ENCODE data around the gene ELMOD3.
"Not testable (repeated sequence)": the region's sequence is repeated elsewhere in the genome, so short reads cannot be mapped to it uniquely, and the experiment has no call there.

Gene ELMOD3

DNA sequence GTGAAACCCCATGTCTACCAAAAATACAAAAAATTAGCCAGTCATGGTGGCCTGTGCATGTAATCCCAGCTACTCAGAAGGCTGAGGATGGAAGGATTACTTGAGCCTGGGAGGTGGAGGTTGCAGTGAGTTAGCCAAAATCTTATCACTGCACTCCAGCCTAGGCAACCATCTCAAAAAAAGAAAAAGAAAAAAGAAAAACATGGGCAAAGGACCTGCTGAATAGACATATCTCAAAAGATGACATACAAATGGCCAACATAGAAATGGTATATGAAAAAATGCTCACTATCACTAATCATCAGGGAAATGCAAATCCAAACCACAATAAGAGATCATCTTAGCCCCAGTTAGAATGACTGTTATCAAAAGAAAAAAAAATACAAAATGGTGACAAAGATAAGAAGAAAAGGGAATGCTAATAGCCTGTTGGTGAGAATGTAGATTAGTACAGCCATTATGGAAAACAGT lies 25.4 kb upstream of the ELMOD3 start:
- Histone ChIP-seq H3K4me1 (ENCODE audit: control extremely low read depth in 1 of 4, control insufficient read depth in 4 of 4, insufficient read depth in 4 of 4, low read length in 3 of 4) (peaks cover 13 to 44% (median 37%) of the 10 kb centered on the region in 4 experiments), H3K9me3 (ENCODE audit: control extremely low read depth in 1 of 5, control insufficient read depth in 4 of 5, insufficient read depth in 2 of 5, low read depth in 1 of 5, low read length in 4 of 5) (no peaks in the 10 kb centered on the region), H3K27ac (ENCODE audit: insufficient read depth in 1 of 2, low read depth in 1 of 2, low read length in 2 of 2, poor library complexity in 1 of 2, severe bottlenecking in 2 of 2) (peak overlapping the region in 1 of 2 experiments; percentile 99), H3K4me3 (ENCODE audit: control insufficient read depth in 1 of 7, extremely low read depth in 1 of 7, insufficient read depth in 4 of 7, low read depth in 2 of 7, low read length in 6 of 7) (peak overlapping the region in 3 of 7 experiments; percentile 84 to 97 (median 96)), H3K27me3 (replicated peaks in 2 of 5; ENCODE audit: control insufficient read depth in 4 of 5, insufficient read depth in 5 of 5, low read length in 4 of 5) (no peaks in the 10 kb centered on the region), H3K36me3 (ENCODE audit: control insufficient read depth in 4 of 4, insufficient read depth in 4 of 4, low read length in 3 of 4) (peaks cover 0 to 21% (median 10%) of the 10 kb centered on the region in 4 experiments)
- peak in 2 of 3 donors; percentile 46 to 56 for DNase-seq
- CTCF ChIA-PET: no interaction called here
- POLR2A ChIA-PET: no interaction called here

DNA sequence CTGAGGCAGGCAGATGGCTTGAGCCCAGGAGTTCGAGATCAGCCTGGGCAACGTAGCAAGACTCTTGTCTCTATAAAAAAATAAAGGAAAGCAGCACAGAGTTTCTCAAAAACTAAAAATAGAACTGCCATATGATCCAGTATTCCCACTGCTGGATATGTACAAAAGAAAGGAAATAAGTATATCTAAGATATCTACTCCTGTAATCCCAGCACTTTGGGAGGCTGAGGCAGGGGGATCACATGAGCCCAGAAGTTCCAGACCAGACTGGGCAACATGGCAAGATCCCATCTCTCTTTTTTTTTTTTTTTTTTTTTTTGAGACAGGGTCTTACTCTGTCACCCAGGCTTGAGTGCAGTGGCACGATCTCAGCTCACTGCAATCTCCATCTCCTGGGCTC lies 24.9 kb upstream of the ELMOD3 start:
- Histone ChIP-seq H3K4me1 (ENCODE audit: control extremely low read depth in 1 of 4, control insufficient read depth in 4 of 4, insufficient read depth in 4 of 4, low read length in 3 of 4) (peaks cover 13 to 41% (median 34%) of the 10 kb centered on the region in 4 experiments), H3K36me3 (ENCODE audit: control insufficient read depth in 4 of 4, insufficient read depth in 4 of 4, low read length in 3 of 4) (peaks cover 0 to 16% (median 5%) of the 10 kb centered on the region in 4 experiments)
- POLR2A ChIA-PET; CTCF ChIA-PET; H3K27me3 ChIP-seq (replicated peaks in 2 of 5; ENCODE audit: control insufficient read depth in 4 of 5, insufficient read depth in 5 of 5, low read length in 4 of 5); DNase-seq; H3K4me3 ChIP-seq (ENCODE audit: control insufficient read depth in 1 of 7, extremely low read depth in 1 of 7, insufficient read depth in 4 of 7, low read depth in 2 of 7, low read length in 6 of 7); H3K9me3 ChIP-seq (ENCODE audit: control extremely low read depth in 1 of 5, control insufficient read depth in 4 of 5, insufficient read depth in 2 of 5, low read depth in 1 of 5, low read length in 4 of 5); H3K27ac ChIP-seq (ENCODE audit: insufficient read depth in 1 of 2, low read depth in 1 of 2, low read length in 2 of 2, poor library complexity in 1 of 2, severe bottlenecking in 2 of 2): not testable (repeated sequence)
- WGBS (ENCODE audit: insufficient coverage): 100% methylated on average over 2 of the region's 3 CpGs

DNA sequence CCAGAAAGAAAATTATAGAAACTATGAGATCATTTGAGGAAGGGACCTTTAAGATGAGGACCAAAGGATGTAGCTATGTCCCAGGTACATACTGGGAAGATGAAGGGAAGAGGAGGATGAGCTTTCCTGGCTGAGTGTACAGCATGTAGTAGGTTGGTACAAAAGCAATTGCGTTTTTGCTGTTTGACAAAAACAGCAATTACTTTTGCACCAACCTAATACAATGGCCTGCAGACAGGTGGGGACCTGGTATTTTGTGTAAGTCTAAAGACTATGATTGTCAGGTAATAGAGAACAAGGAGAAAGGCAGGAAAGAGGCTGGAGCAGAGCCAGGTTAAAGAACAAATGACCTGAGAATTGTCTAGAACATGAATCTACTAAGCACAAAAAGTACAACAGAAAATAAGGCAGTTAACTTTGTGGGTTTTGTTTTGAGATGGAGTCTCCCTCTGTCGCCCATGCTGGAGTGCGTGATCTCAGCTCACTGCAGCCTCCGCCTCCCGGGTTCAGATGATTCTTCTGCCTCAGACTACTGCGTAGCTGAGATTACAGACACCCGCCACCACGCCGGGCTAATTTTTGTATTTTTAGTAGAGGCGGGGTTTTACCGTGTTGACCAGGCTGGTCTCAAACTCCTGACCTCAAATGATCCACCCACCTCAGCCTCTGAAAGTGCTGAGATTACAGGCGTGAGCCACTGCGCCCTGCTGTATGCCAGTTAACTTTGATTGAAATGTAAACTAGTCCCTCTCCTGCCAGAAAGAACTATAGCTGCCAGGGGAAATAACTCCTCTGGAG lies 23.5 kb upstream of the ELMOD3 start:
- CTCF ChIA-PET: no interaction called here
- POLR2A ChIA-PET: interaction anchor here (0.6 kb wide), 1 partner anchor 307 kb away, joined by 4 read pairs; no protein-coding TSS in a partner anchor
- whole genome bisulfite sequencing (ENCODE audit: insufficient coverage): 90% methylated on average over 6 of the region's 13 CpGs

DNA sequence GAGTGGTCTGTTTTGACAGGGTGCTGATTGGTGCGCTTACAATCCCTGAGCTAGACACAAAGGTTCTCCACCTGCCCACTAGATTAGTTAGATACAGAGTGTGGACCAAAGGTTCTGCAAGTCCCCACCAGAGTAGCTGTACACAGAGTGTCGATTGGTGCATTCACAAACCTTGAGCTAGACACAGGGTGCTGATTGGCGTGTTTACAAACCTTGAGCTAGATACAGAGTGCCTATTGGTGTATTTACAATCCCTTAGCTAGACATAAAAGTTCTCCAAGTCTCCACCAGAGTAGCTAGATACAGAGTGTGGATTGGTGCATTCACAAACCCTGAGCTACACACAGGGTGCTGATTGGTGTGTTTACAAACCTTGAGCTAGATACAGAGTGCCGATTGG lies 20.7 kb upstream of the ELMOD3 start:
- H3K36me3 ChIP-seq (ENCODE audit: control insufficient read depth in 4 of 4, insufficient read depth in 4 of 4, low read length in 3 of 4); H3K9me3 ChIP-seq (ENCODE audit: control extremely low read depth in 1 of 5, control insufficient read depth in 4 of 5, insufficient read depth in 2 of 5, low read depth in 1 of 5, low read length in 4 of 5); H3K27ac ChIP-seq (ENCODE audit: insufficient read depth in 1 of 2, low read depth in 1 of 2, low read length in 2 of 2, poor library complexity in 1 of 2, severe bottlenecking in 2 of 2); DNase-seq; H3K27me3 ChIP-seq (replicated peaks in 2 of 5; ENCODE audit: control insufficient read depth in 4 of 5, insufficient read depth in 5 of 5, low read length in 4 of 5); POLR2A ChIA-PET; H3K4me3 ChIP-seq (ENCODE audit: control insufficient read depth in 1 of 7, extremely low read depth in 1 of 7, insufficient read depth in 4 of 7, low read depth in 2 of 7, low read length in 6 of 7); H3K4me1 ChIP-seq (ENCODE audit: control extremely low read depth in 1 of 4, control insufficient read depth in 4 of 4, insufficient read depth in 4 of 4, low read length in 3 of 4): not testable (repeated sequence)
- 97% methylated on average over 3 of the region's 4 CpGs for WGBS (ENCODE audit: insufficient coverage)
- CTCF ChIA-PET: interaction anchor here (0.8 kb wide), 1 partner anchor 214 kb away, joined by 3 read pairs; no protein-coding TSS in a partner anchor

More for the DNA sequence above, 23.5 kb upstream of the ELMOD3 start:
- H3K27ac ChIP-seq (ENCODE audit: insufficient read depth in 1 of 2, low read depth in 1 of 2, low read length in 2 of 2, poor library complexity in 1 of 2, severe bottlenecking in 2 of 2): no peak overlapping the region
- no peak for DNase-seq
- peaks cover 0 to 7% (median 2%) of the 10 kb centered on the region in 4 experiments for H3K36me3 ChIP-seq (ENCODE audit: control insufficient read depth in 4 of 4, insufficient read depth in 4 of 4, low read length in 3 of 4)
- H3K9me3 ChIP-seq (ENCODE audit: control extremely low read depth in 1 of 5, control insufficient read depth in 4 of 5, insufficient read depth in 2 of 5, low read depth in 1 of 5, low read length in 4 of 5): no peaks in the 10 kb centered on the region
- peaks cover 7 to 28% (median 21%) of the 10 kb centered on the region in 4 experiments for H3K4me1 ChIP-seq (ENCODE audit: control extremely low read depth in 1 of 4, control insufficient read depth in 4 of 4, insufficient read depth in 4 of 4, low read length in 3 of 4)
- no peaks in the 10 kb centered on the region for H3K27me3 ChIP-seq (replicated peaks in 2 of 5; ENCODE audit: control insufficient read depth in 4 of 5, insufficient read depth in 5 of 5, low read length in 4 of 5)
- H3K4me3 ChIP-seq (ENCODE audit: control insufficient read depth in 1 of 7, extremely low read depth in 1 of 7, insufficient read depth in 4 of 7, low read depth in 2 of 7, low read length in 6 of 7): no peak overlapping the region

DNA sequence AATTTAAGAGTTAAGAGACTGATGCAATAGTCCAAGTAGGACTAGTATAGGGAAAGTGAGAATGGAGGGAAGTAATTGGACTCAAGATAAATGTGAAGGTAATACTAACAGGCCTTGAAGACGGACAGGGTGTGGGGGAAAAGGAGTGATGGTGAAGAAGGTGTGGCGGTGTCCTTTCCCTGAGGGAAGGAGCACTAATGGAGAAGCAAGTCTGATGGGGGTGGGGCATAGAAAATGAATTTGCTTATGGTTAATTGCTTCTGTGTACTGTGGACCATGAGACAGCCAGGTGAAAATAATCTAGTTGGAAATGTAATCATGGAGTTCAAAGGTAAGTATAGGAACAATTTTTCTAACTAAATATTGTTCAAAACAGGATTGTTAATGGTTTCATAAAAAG lies 19.6 kb upstream of the ELMOD3 start:
- no peaks in the 10 kb centered on the region for H3K9me3 ChIP-seq (ENCODE audit: control extremely low read depth in 1 of 5, control insufficient read depth in 4 of 5, insufficient read depth in 2 of 5, low read depth in 1 of 5, low read length in 4 of 5)
- H3K27ac ChIP-seq (ENCODE audit: insufficient read depth in 1 of 2, low read depth in 1 of 2, low read length in 2 of 2, poor library complexity in 1 of 2, severe bottlenecking in 2 of 2): no peak overlapping the region
- POLR2A ChIA-PET: no interaction called here
- H3K36me3 ChIP-seq (ENCODE audit: control insufficient read depth in 4 of 4, insufficient read depth in 4 of 4, low read length in 3 of 4): no peaks in the 10 kb centered on the region
- 50% methylated on average over 2 of the region's 2 CpGs for WGBS (ENCODE audit: insufficient coverage)
- CTCF ChIA-PET: interaction anchor here (0.8 kb wide), 1 partner anchor 11 kb away, joined by 3 read pairs; no protein-coding TSS in a partner anchor
- H3K27me3 ChIP-seq (replicated peaks in 2 of 5; ENCODE audit: control insufficient read depth in 4 of 5, insufficient read depth in 5 of 5, low read length in 4 of 5): no peaks in the 10 kb centered on the region
- H3K4me3 ChIP-seq (ENCODE audit: control insufficient read depth in 1 of 7, extremely low read depth in 1 of 7, insufficient read depth in 4 of 7, low read depth in 2 of 7, low read length in 6 of 7): no peak overlapping the region
- DNase-seq: no peak
- H3K4me1 ChIP-seq (ENCODE audit: control extremely low read depth in 1 of 4, control insufficient read depth in 4 of 4, insufficient read depth in 4 of 4, low read length in 3 of 4): no peaks in the 10 kb centered on the region

DNA sequence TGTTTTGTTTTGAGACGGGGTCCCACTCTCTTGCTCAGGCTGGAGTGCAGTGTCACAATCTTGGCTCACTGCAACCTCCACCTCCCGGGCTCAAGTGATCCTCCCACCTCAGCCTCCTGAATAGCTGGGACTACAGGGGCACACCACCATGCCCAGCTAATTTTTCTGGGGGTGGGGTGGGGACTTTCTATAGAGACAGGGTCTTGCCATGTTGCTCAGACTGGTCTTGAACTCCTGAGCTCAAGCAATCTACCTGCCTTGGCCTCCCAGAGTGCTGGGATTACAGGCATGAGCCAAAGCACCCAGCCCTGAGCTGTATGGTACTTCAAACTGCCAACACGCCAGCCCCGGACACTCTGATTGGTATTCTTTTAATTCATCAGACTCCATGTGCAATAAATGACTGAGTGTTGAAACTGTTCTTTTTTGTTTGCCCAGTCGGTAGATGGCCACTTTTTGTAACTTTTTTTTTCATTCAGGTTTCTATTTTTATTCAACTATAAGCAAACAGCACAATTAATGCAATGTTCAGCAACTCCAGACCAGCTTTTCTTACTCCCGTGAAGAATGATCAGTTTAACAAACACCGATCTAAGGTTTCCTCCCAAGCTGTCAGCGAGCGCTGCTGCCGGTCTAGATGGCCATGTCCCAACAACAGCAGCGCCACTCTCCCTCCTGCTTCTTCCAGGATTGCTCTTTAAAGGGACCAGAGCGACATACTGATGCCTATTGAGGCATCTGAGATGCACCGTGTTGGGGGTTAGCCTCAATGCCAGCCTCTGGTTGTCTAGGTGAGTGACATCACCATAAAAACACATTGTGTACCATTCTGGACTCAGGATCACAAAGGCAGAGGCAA lies 14.3 kb upstream of the ELMOD3 start:
- H3K27ac ChIP-seq (ENCODE audit: insufficient read depth in 1 of 2, low read depth in 1 of 2, low read length in 2 of 2, poor library complexity in 1 of 2, severe bottlenecking in 2 of 2): no peak overlapping the region
- H3K4me1 ChIP-seq (ENCODE audit: control extremely low read depth in 1 of 4, control insufficient read depth in 4 of 4, insufficient read depth in 4 of 4, low read length in 3 of 4): no peaks in the 10 kb centered on the region
- 91% methylated on average over 10 of the region's 13 CpGs for WGBS (ENCODE audit: insufficient coverage)
- H3K36me3 ChIP-seq (ENCODE audit: control insufficient read depth in 4 of 4, insufficient read depth in 4 of 4, low read length in 3 of 4): peaks cover 0 to 19% (median 10%) of the 10 kb centered on the region in 4 experiments
- ChIA-PET POLR2A (no interaction called here), CTCF (interaction anchor here (1.4 kb wide), 1 partner anchor 12 kb away, joined by 4 read pairs; no protein-coding TSS in a partner anchor)
- no peak overlapping the region for H3K4me3 ChIP-seq (ENCODE audit: control insufficient read depth in 1 of 7, extremely low read depth in 1 of 7, insufficient read depth in 4 of 7, low read depth in 2 of 7, low read length in 6 of 7)
- no peaks in the 10 kb centered on the region for H3K27me3 ChIP-seq (replicated peaks in 2 of 5; ENCODE audit: control insufficient read depth in 4 of 5, insufficient read depth in 5 of 5, low read length in 4 of 5)
- H3K9me3 ChIP-seq (ENCODE audit: control extremely low read depth in 1 of 5, control insufficient read depth in 4 of 5, insufficient read depth in 2 of 5, low read depth in 1 of 5, low read length in 4 of 5): no peaks in the 10 kb centered on the region
- DNase-seq: no peak

All from common myeloid progenitor, CD34-positive (primary cell).